B cell (primary cell): Measurements from ENCODE around the gene MBNL1. TPM values are rescaled to one million over a fixed set of nuclear protein-coding genes. Genes with fewer than 3 reads are reported as not detected.

ENCODE experiments used
- ATAC-seq: fragments of 200-7000 bp; cut with Tn5 transposase; one replicate; pipeline ENCODE4 v1.10.0; 2021; ENCODE audit warnings: low read depth, mild to moderate bottlenecking, moderate number of reproducible peaks, moderate library complexity
- CTCF ChIA-PET: fragments of 350-600 bp; sonication (Branson Sonifier 250); formaldehyde crosslinking; loops from one replicate; lab custom pipeline; 2021; ENCODE audit warnings: antibody characterized with exemption, inconsistent platforms; lab: Charles Lee
- POLR2A ChIA-PET: fragments of 350-600 bp; sonication (Branson Sonifier 250); formaldehyde crosslinking; loops from one replicate; lab custom pipeline; 2021; ENCODE audit warnings: antibody characterized with exemption; lab: Charles Lee
- DNase-seq: peaks from one replicate; pipeline ENCODE4 v3.0.0; 2013
- H2AFZ ChIP-seq: 2 replicates; pipeline ENCODE4 v1.6.1; 2012; ENCODE audit warnings: mild to moderate bottlenecking, low read depth, low read length; ENCODE audit not compliant: insufficient read depth, poor library complexity, severe bottlenecking
- H3K27ac ChIP-seq, 2 donors: 1 replicate in 1 of 2; 2 replicates in 1 of 2; pipeline ENCODE4 v1.5.1; 2012 to 2013; ENCODE audit warnings: low read length in 2 of 2, mild to moderate bottlenecking in 2 of 2, moderate library complexity in 1 of 2
- H3K27me3 ChIP-seq, 4 experiments: fragments of 200-600 bp in 1 of 4; sonication (generic) in 1 of 4; replicated peaks in 1 of 4; 1 replicate in 2 of 4; 2 replicates in 2 of 4; pipeline versions ENCODE4 v1.6.1 to v1.7.0; 2013 to 2016; ENCODE audit warnings: low read length in 3 of 4, mild to moderate bottlenecking in 2 of 4, mixed read lengths in 1 of 4, moderate library complexity in 1 of 4; ENCODE audit not compliant: insufficient read depth in 4 of 4, control insufficient read depth in 3 of 4; ENCODE audit errors: control extremely low read depth in 1 of 4
- H3K36me3 ChIP-seq, 2 experiments: replicated peaks in 1 of 2; 1 replicate in 1 of 2; 2 replicates in 1 of 2; pipeline versions ENCODE4 v1.6.1 to v1.7.1; 2013; ENCODE audit warnings: low read length in 1 of 2; ENCODE audit not compliant: insufficient read depth in 2 of 2, control insufficient read depth in 1 of 2; ENCODE audit errors: control extremely low read depth in 1 of 2, extremely low read depth in 1 of 2
- H3K4me1 ChIP-seq, 2 donors: fragments of 200-600 bp in 1 of 2; sonication (generic) in 1 of 2; 1 replicate in 1 of 2; 2 replicates in 1 of 2; pipeline versions ENCODE4 v1.5.1 to v1.6.1; 2013 to 2017; ENCODE audit warnings: low read length in 2 of 2; ENCODE audit not compliant: control insufficient read depth in 2 of 2, insufficient read depth in 2 of 2
- H3K4me2 ChIP-seq: replicated peaks from 2 replicates; pipeline ENCODE3; 2012; ENCODE audit warnings: mild to moderate bottlenecking, low read depth, low read length; ENCODE audit not compliant: poor library complexity, severe bottlenecking
- H3K4me3 ChIP-seq, 5 experiments: fragments of 200-600 bp in 1 of 5; sonication (generic) in 1 of 5; 1 replicate in 3 of 5; 2 replicates in 2 of 5; pipeline versions ENCODE4 v1.5.1 to v1.7.0; 2011 to 2016; ENCODE audit warnings: low read length in 4 of 5, mild to moderate bottlenecking in 4 of 5, low read depth in 2 of 5, control low read depth in 1 of 5, moderate library complexity in 1 of 5; ENCODE audit not compliant: insufficient read depth in 1 of 5; ENCODE audit errors: control extremely low read depth in 1 of 5, extremely low read depth in 1 of 5
- H3K79me2 ChIP-seq: fragments of 200-600 bp; sonication (generic); one replicate; pipeline ENCODE4 v1.6.0; 2016; ENCODE audit warnings: low read length; ENCODE audit not compliant: control insufficient read depth, insufficient read depth
- H3K9ac ChIP-seq: fragments of 200-600 bp; sonication (generic); 2 replicates; pipeline ENCODE4 v1.6.1; 2017; ENCODE audit warnings: mild to moderate bottlenecking, low read length, moderate library complexity
- H3K9me3 ChIP-seq, 3 donors: one replicate each; pipeline versions ENCODE4 v1.6.1 to v1.7.1; 2013; ENCODE audit warnings: low read length in 2 of 3; ENCODE audit not compliant: control insufficient read depth in 2 of 3, insufficient read depth in 1 of 3; ENCODE audit errors: control extremely low read depth in 1 of 3
- H4K20me1 ChIP-seq: 2 replicates; pipeline ENCODE4 v1.6.0; 2012; ENCODE audit warnings: mild to moderate bottlenecking, low read length; ENCODE audit not compliant: insufficient read depth, control insufficient read depth, poor library complexity, severe bottlenecking
- H3K27ac Mint-ChIP-seq: one replicate; pipeline ENCODE4 v1.8.0; 2021; ENCODE audit warnings: mixed read lengths
- H3K27me3 Mint-ChIP-seq: one replicate; pipeline ENCODE4 v1.8.0; 2021; ENCODE audit warnings: mixed read lengths
- H3K4me1 Mint-ChIP-seq: one replicate; pipeline ENCODE4 v1.8.0; 2021; ENCODE audit warnings: mixed read lengths
- H3K4me3 Mint-ChIP-seq: one replicate; pipeline ENCODE4 v1.8.0; 2021; ENCODE audit warnings: mixed read lengths
- H3K9me3 Mint-ChIP-seq: one replicate; pipeline ENCODE4 v1.8.0; 2022; ENCODE audit warnings: mixed read lengths; ENCODE audit not compliant: insufficient read depth
- EZH2 ChIP-seq: IDR thresholded peaks from 2 replicates; pipeline ENCODE4 v1.6.1; 2012; ENCODE audit warnings: borderline replicate concordance, low read depth, mild to moderate bottlenecking, moderate library complexity, low read length; ENCODE audit not compliant: insufficient read depth, poor library complexity, severe bottlenecking
- WGBS: methylation state at CpG from one replicate; pipeline ENCODE4 v1.1.5; 2013; ENCODE audit warnings: missing lambda C conversion rate; ENCODE audit not compliant: insufficient coverage; 5-methylcytosine and 5-hydroxymethylcytosine counted together
- intact Hi-C: fragments of 100-400 bp; cut with micrococcal nuclease; formaldehyde crosslinking; loops from one replicate; pipeline ENCODE4 v1.10.0; 2022
- polyA plus RNA-seq: library from polyadenylated mRNA; depleted of rRNA; stranded (reverse); fragments of >200 nt; gene quantifications from 2 replicates; pipeline ENCODE4 v1.2.3, GENCODE V29; 2012
- total RNA-seq, 2 donors: library from RNA; stranded (reverse); fragments of 120-200 nt in 1 of 2; gene quantifications; 1 replicate in 1 of 2; 2 replicates in 1 of 2; pipeline versions ENCODE4 v1.2.3 to v1.2.4, GENCODE V29; 2013 to 2022
- TF ChIP-seq, protein P1 (sequence below): fragments of 200-600 bp; IDR thresholded peaks from one replicate; pipeline ENCODE4 v1.8.0; 2022; ENCODE audit warnings: antibody characterized with exemption, mild to moderate bottlenecking

MBNL1 gene
- total and polyA plus RNA-seq, 2 donors (not counting 1 experiment from before 2014, with no cell fraction given) = 195 to 505 TPM

DNA sequence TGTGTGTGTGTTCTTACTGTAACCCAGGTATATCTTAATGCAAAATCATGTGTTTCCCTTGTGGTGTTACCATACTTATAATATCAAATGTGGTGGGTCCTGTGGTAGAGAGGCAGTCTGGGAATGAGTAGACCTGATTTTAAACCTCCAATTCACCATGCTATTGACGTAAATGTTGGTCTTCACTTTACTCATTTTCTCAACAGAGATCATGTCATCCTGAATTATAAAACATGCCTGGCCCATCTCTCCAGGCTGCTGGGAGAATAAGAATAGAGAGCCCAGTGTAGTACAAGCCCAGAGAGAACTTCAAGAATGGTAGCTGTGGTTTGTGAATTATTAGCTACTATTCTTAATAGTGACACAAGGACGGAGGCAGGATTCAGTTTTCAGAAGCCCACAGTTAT is 88.1 kb downstream of the MBNL1 start:
- Histone ChIP-seq H3K4me3 (no peak overlapping the region), H3K4me2 (no peak overlapping the region), H3K36me3 (peaks cover 16 to 29% of the 10 kb centered on the region in 2 experiments), H3K27me3 (no peaks in the 10 kb centered on the region), H2AFZ (no peak overlapping the region), H3K27ac (peak overlapping the region in 1 of 2 donors; percentile 54), H4K20me1 (peaks cover 6% of the 10 kb centered on the region), H3K9me3 (no peaks in the 10 kb centered on the region), H3K4me1 (peaks cover 16 to 41% of the 10 kb centered on the region in 2 donors), H3K79me2 (peaks cover 98% of the 10 kb centered on the region), H3K9ac (no peak overlapping the region)
- ATAC-seq (no peak), DNase-seq (no peak)
- no peak for TF ChIP-seq EZH2
- TF ChIP-seq, protein P1, sequence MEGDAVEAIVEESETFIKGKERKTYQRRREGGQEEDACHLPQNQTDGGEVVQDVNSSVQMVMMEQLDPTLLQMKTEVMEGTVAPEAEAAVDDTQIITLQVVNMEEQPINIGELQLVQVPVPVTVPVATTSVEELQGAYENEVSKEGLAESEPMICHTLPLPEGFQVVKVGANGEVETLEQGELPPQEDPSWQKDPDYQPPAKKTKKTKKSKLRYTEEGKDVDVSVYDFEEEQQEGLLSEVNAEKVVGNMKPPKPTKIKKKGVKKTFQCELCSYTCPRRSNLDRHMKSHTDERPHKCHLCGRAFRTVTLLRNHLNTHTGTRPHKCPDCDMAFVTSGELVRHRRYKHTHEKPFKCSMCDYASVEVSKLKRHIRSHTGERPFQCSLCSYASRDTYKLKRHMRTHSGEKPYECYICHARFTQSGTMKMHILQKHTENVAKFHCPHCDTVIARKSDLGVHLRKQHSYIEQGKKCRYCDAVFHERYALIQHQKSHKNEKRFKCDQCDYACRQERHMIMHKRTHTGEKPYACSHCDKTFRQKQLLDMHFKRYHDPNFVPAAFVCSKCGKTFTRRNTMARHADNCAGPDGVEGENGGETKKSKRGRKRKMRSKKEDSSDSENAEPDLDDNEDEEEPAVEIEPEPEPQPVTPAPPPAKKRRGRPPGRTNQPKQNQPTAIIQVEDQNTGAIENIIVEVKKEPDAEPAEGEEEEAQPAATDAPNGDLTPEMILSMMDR = no peak
- Mint-ChIP-seq H3K27ac (peak overlapping the region; percentile 51), H3K4me3 (no peak overlapping the region), H3K9me3 (no peaks in the 10 kb centered on the region), H3K4me1 (peaks cover 64% of the 10 kb centered on the region), H3K27me3 (no peaks in the 10 kb centered on the region)
- POLR2A ChIA-PET = no interaction called here
- CTCF ChIA-PET = no interaction called here
- intact Hi-C loops = no loop called here
- no CpG with 5 or more reads among the region's 2 CpGs for WGBS

DNA sequence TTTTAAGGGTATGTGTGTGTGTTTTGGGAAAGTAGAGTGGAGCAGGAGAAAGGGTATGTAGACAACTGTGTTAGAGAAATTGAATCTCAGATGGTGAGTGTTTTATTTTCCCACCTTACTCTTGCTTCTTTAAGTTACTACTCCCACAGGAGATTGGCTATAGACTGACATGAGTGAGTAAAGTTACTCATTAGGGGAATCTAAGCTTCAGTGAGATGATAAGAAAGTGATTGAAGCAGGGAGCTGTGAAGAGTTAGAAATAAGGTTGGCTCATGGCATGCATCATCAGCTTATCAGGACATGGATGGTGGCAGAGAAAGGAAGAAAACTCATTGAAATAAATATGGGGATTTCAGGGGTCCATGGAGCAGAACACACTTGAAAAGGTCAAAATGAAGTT is 88.9 kb downstream of the MBNL1 start:
- peak overlapping the region; percentile 10 for H3K27ac Mint-ChIP-seq
- peak overlapping the region in 1 of 2 donors; percentile 54 for H3K27ac ChIP-seq
- no peaks in the 10 kb centered on the region for H3K9me3 ChIP-seq
- H3K4me3 Mint-ChIP-seq = no peak overlapping the region
- ChIA-PET POLR2A (no interaction called here), CTCF (interaction anchor here (1.1 kb wide), 1 partner anchor 12 kb away, joined by 3 read pairs; no protein-coding TSS in a partner anchor)
- no peak overlapping the region for H3K4me2 ChIP-seq
- peaks cover 13 to 32% of the 10 kb centered on the region in 2 experiments for H3K36me3 ChIP-seq
- H3K9ac ChIP-seq = no peak overlapping the region
- DNase-seq (no peak), ATAC-seq (no peak)
- no peaks in the 10 kb centered on the region for H3K27me3 ChIP-seq
- peaks cover 10 to 34% of the 10 kb centered on the region in 2 donors for H3K4me1 ChIP-seq
- no peaks in the 10 kb centered on the region for H3K27me3 Mint-ChIP-seq
- H4K20me1 ChIP-seq = peaks cover 6% of the 10 kb centered on the region
- no peak for TF ChIP-seq EZH2
- TF ChIP-seq, protein P1 = no peak
- peaks cover 98% of the 10 kb centered on the region for H3K79me2 ChIP-seq
- H2AFZ ChIP-seq = no peak overlapping the region
- peaks cover 65% of the 10 kb centered on the region for H3K4me1 Mint-ChIP-seq
- H3K4me3 ChIP-seq = no peak overlapping the region
- intact Hi-C loops = no loop called here
- H3K9me3 Mint-ChIP-seq = no peaks in the 10 kb centered on the region
